ENCODE data around the gene NPAS4.

DNA sequence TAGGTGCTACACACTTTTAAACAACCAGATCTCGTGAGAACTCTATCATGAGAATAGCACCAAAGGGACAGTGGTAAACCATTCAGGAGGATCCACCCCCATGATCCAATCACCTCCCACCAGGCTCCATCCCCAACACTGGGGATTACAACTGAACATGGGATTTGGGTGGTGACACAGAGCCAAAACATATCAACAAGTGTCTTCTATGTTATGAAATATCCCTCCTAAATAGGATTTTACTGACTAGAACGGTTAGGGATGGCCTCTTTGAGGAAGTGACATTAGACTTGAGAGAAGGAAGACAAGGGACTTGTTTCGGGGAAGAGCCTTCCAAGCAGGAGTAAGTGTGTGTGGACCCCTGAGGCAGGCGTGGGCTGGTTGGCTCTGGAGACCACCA, 29.7 kb downstream of the NPAS4 start:
- TF ChIP-seq, protein P1, sequence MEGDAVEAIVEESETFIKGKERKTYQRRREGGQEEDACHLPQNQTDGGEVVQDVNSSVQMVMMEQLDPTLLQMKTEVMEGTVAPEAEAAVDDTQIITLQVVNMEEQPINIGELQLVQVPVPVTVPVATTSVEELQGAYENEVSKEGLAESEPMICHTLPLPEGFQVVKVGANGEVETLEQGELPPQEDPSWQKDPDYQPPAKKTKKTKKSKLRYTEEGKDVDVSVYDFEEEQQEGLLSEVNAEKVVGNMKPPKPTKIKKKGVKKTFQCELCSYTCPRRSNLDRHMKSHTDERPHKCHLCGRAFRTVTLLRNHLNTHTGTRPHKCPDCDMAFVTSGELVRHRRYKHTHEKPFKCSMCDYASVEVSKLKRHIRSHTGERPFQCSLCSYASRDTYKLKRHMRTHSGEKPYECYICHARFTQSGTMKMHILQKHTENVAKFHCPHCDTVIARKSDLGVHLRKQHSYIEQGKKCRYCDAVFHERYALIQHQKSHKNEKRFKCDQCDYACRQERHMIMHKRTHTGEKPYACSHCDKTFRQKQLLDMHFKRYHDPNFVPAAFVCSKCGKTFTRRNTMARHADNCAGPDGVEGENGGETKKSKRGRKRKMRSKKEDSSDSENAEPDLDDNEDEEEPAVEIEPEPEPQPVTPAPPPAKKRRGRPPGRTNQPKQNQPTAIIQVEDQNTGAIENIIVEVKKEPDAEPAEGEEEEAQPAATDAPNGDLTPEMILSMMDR (conservative IDR thresholded peaks at IDR 0.05), result no peak
- no peak for TF ChIP-seq EZH2 (IDR thresholded peaks at IDR 0.05; ENCODE audit: low read depth)

Measured in PC-9 (cell line).